ENCODE data around the gene TRAF3IP3.

TRAF3IP3 gene

DNA sequence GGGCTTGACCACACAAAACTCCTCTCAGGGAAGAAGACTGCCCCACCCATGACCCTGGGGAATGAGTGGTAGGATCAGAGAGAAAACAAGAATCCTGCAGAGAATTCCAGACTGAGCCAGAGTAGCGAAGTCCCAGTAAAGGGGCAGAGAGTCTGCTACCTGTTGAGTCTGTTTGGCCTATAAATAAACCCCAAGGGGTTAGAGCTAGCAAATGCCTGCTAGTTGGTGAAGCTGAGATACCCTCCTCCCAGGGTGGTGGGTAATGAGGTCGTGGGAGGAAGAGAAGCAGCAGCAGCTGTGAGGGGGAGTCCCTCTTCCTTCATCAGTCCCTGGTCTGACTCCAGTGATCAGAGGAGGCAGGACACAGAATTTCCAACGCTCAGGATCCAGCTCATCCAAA, 2.5 kb downstream of the TRAF3IP3 start:
- ChIA-PET CTCF (interaction anchor here (1.1 to 6.9 kb wide), 6 partner anchors 9 to 131 kb away, joined by 3 to 53 read pairs (median 4); no protein-coding TSS in a partner anchor), POLR2A (no interaction called here)
- no peak for DNase-seq (ENCODE audit: extremely low spot score)
- no peak for TF ChIP-seq CTCF (IDR thresholded peaks at IDR 0.05; ENCODE audit: control extremely low read depth, extremely low read depth, low read depth, missing control alignments)

- no peak for DNase-seq (ENCODE audit: extremely low spot score)
- TF ChIP-seq CTCF (IDR thresholded peaks at IDR 0.05; ENCODE audit: control extremely low read depth, extremely low read depth, low read depth, missing control alignments): no peak
- ChIA-PET CTCF (interaction anchor here (1.2 to 6.9 kb wide), 5 partner anchors 9 to 194 kb away, joined by 3 to 53 read pairs (median 5); no protein-coding TSS in a partner anchor), POLR2A (no interaction called here)
Measured at GRCh38 chr1:209759829-209760359, 4.0 kb downstream of the TRAF3IP3 start.

DNA sequence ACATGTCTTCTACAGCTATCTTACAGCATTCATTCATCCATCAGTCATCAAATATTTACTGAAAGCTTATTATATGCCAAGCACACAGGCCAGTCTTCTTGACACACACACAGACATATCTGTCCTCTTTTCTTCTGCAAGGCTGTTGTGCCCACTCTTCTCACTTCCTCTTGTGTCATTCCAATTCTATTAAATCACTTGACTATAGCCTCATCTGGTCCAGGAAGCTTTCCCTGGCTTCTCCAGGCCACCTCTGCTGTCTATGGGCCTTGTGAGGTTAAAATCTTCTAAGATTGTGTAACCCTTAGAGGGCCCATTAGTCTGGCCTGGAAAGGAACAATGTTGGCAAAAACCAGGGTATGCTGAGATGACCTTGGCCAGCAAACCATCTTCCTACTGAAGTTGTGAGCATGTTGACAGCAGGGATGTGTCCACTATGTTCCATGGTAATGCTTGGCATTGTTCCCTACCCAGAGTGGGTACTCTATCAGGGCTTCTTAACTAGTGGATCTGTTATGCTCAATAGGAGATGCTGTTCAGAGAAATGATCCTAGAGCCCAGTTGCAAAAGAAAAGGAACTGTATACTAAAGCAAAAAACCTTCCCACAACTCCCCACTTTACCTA, 5.3 kb downstream of the TRAF3IP3 start:
- DNase-seq (ENCODE audit: extremely low spot score): no peak
- TF ChIP-seq CTCF (IDR thresholded peaks at IDR 0.05; ENCODE audit: control extremely low read depth, extremely low read depth, low read depth, missing control alignments): no peak
- POLR2A ChIA-PET: no interaction called here
- CTCF ChIA-PET: interaction anchor here (0.9 to 6.9 kb wide), 6 partner anchors 8 to 152 kb away, joined by 3 to 53 read pairs (median 4); no protein-coding TSS in a partner anchor

GRCh38 chr1:209766051-209766450, 10.2 kb downstream of the TRAF3IP3 start:
- no peak for TF ChIP-seq CTCF (IDR thresholded peaks at IDR 0.05; ENCODE audit: control extremely low read depth, extremely low read depth, low read depth, missing control alignments)
- ChIA-PET POLR2A (no interaction called here), CTCF (interaction anchor here (1.0 to 5.4 kb wide), 6 partner anchors 9 to 57 kb away, joined by 3 to 40 read pairs (median 12); partner anchors contain the start of genes C1orf74 and TRAF3IP3)
- DNase-seq (ENCODE audit: extremely low spot score): no peak

DNA sequence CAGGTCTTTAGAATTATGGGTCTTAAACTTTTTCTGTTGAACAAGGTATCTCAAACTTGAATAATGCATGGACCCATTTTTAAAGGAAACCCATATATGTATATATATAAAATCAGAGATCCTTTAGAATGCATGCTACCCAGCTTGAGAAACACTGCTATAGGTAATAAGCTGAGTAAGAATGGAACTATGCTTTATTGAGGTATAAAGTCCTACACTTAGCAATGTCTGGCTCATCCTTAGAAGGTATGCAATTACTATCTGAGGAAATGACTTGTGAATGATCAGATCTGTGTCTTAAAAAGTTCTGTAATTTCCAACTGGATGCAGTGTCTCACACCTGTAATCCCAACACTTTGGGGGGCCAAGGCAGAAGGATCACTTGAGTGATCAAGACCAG, 11.2 kb downstream of the TRAF3IP3 start:
- DNase-seq (ENCODE audit: extremely low spot score): no peak
- no peak for TF ChIP-seq CTCF (IDR thresholded peaks at IDR 0.05; ENCODE audit: control extremely low read depth, extremely low read depth, low read depth, missing control alignments)
- POLR2A ChIA-PET: no interaction called here
- CTCF ChIA-PET: interaction anchor here (1.0 to 5.4 kb wide), 8 partner anchors 8 to 74 kb away, joined by 3 to 40 read pairs (median 10); partner anchors contain the start of gene TRAF3IP3

GRCh38 chr1:209767706-209768105, 11.9 kb downstream of the TRAF3IP3 start:
- no peak for TF ChIP-seq CTCF (IDR thresholded peaks at IDR 0.05; ENCODE audit: control extremely low read depth, extremely low read depth, low read depth, missing control alignments)
- DNase-seq (ENCODE audit: extremely low spot score): no peak
- ChIA-PET CTCF (interaction anchor here (0.7 to 5.4 kb wide), 11 partner anchors 11 to 191 kb away, joined by 3 to 40 read pairs (median 9); partner anchors contain the start of gene TRAF3IP3), POLR2A (interaction anchor here (1.1 kb wide), 1 partner anchor 12 kb away, joined by 3 read pairs; the partner anchor contains the start of gene TRAF3IP3)

Data from GM10248 (cell line).